GM19240 (cell line): Measurements from ENCODE around the gene NAV2.

Source experiments
- DNase-seq: peaks from one replicate; pipeline ENCODE4 v3.0.0; 2011; ENCODE audit warnings: low spot score; ENCODE audit not compliant: insufficient read length

The NAV2 gene, protein sequence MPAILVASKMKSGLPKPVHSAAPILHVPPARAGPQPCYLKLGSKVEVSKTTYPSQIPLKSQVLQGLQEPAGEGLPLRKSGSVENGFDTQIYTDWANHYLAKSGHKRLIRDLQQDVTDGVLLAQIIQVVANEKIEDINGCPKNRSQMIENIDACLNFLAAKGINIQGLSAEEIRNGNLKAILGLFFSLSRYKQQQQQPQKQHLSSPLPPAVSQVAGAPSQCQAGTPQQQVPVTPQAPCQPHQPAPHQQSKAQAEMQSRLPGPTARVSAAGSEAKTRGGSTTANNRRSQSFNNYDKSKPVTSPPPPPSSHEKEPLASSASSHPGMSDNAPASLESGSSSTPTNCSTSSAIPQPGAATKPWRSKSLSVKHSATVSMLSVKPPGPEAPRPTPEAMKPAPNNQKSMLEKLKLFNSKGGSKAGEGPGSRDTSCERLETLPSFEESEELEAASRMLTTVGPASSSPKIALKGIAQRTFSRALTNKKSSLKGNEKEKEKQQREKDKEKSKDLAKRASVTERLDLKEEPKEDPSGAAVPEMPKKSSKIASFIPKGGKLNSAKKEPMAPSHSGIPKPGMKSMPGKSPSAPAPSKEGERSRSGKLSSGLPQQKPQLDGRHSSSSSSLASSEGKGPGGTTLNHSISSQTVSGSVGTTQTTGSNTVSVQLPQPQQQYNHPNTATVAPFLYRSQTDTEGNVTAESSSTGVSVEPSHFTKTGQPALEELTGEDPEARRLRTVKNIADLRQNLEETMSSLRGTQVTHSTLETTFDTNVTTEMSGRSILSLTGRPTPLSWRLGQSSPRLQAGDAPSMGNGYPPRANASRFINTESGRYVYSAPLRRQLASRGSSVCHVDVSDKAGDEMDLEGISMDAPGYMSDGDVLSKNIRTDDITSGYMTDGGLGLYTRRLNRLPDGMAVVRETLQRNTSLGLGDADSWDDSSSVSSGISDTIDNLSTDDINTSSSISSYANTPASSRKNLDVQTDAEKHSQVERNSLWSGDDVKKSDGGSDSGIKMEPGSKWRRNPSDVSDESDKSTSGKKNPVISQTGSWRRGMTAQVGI (N-terminal part only)

DNA sequence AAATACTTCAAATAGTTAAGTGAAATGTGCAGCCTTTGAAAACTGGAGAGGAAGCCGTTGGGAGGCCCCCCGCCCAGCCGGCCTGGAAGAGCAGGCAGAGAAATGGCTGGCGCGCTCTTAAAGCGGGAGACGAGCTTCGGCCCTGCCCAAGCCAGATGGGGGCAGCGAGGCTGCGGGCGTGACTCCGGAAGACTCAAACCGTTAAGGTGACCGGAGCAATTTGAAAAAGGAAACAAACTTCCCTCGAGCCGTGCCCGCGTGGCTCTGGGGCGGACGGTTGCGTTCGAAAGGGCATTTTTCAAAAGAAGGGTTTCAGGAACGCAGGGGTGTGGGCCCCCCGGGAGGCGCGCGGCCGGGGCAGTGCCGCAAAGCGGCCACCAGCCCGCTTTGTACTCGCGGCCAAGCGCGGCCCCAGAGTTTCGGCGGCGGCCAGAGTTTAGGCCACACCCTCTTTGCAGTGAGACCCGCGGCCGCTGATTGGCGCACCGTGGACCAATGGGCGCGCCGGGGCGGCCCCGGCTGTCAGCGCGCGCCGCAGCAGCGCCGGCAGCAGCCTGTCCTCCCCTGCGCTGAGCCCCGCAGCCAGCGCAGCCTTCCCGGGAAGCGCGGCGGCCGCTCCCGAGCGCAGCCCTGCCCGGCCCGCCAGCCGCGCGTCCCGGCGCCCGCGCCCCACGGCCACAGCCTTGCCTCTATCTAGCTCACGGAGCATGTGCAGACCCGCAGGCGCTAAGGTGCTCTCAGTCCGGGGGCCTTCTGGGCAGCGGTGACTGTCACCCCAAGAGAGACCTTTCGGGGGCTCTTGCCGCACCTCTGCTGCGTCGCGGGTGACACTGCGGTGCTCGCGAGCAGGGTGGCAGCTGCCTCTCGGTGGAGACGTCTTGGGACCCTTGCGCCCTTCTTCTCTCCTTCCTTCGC, at the start of gene NAV2:
Gene NAV2 (plus strand): TSS at position 557 of the 915 bp plus-strand sequence. CDS start 859 bp downstream, outside the sequence.
- peak; percentile 71 for DNase-seq

DNA sequence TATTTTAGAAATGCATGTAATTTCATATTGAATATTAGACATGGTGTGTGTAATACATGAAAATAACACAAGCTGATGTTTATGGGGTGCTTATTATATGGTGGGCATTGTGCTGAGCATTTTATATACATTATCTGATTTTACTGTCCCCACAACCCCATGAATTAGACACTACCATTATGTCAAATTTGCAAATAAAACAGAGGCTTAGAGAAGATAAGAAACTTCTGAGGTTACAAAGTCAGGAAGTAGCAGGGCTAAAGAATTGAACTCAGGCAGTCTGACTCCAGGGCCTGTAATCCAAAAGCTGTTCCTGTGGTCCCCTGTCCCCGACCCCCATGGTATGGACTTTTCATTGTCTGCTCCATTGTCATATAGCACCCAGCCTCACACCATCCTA, 49.4 kb upstream of the NAV2 start:
- no peak for DNase-seq

DNA sequence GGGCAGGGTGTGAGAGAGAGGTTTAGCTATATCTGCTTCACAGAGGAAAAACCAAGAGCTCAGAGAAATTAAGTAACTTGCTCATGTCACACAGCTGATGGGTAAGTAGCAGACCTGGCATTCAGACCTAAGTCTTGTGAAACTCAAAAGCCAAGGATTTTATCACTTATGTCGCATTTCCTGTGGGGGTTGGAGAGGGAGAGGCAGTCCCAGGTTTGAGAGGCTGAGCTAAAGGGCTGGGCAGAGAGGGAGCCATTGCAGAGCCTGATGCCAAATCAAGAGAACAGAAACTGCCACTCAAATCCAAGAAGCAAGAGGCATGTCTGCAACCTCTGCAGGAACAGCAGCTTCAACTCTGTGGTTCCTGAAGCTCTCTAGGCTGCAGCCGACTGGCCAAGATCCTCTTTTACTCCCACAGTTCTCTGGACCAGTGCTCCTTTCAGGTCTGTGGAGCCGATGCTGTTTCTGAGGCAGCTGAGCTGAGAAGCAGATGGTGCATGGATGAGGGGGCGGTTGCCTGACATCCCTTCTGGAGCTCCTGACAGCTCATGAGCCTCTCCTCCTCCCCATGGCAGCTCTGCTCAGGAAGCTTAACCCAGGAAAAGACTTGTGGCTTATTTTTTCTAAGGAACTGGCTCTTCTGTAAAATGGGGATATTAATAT, 47.6 kb upstream of the NAV2 start:
- DNase-seq, result no peak

DNA sequence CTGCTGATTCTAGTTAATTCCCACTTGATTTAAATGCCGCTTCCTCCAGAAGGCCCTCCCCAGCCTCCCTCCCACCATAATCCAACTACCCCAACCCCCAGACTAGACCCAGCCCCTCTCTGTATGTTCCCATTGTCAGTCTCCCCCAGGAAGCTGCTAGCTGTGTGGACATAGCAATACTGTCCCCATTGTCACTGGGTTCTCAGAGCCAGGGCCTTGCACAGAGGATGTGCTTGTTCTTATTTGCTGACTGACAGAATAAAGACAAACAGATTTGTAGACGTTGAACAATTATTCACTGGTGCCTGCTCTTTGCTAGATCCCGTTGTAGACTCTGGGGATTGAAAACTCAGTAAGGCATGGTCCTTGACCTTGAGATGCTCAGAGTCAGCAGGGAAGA, 45.7 kb upstream of the NAV2 start:
- DNase-seq, result no peak

DNA sequence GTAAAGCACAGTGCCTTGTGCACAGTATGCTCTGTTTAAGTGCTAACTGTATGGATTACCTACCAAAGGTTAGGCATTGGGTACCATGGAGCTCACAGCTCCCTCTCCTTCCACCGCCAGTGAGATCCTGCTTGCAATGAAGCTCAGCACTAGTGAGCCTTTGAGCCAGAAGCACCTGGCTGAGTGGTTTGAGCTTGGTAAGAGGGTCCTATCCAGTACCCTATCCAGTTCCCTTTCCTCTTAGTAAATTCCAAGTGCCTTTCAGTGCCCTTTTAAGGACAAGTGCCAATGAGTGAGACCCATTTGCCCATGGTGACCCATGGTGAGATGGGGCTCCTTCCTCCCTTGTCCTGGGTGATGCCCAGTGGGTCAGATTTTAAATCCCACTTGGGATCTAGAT, 43.1 kb upstream of the NAV2 start:
- no peak for DNase-seq

DNA sequence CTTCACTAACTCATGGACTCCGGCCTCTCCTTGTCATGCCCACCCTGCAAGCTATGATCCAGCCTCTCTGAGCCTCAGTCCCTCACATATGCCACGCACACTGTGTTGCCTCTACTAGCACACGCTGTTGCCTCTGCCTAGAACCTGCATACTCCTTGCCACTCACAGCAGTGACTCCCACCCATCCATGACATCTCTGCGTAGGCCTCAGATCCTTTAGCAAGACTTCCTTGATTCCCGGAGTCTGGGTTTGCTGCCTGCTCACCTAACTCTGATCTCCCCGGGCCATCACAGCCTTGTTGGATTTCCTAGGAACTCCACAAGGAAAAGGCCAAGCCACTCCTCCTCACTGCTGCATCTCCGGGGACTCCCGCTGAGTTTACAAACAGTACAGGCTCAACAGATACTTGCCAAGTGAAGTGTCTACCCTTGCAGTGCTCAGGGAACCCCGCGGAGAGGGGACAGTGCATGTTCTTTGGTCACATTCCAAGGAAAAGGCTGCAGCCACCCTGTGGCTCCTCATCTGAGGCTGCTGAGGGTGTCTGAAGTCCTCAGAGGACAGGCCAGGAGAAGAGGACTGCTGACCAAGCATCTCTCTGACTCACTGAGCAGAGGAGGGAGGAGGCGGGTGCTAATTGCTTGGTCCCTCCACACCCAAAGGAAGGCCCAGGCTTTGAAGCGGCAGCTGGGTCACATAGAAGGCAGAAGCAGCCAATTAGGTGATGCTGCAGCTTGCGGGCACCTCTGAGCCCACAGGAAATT, 42.4 kb upstream of the NAV2 start:
- DNase-seq, result no peak

DNA sequence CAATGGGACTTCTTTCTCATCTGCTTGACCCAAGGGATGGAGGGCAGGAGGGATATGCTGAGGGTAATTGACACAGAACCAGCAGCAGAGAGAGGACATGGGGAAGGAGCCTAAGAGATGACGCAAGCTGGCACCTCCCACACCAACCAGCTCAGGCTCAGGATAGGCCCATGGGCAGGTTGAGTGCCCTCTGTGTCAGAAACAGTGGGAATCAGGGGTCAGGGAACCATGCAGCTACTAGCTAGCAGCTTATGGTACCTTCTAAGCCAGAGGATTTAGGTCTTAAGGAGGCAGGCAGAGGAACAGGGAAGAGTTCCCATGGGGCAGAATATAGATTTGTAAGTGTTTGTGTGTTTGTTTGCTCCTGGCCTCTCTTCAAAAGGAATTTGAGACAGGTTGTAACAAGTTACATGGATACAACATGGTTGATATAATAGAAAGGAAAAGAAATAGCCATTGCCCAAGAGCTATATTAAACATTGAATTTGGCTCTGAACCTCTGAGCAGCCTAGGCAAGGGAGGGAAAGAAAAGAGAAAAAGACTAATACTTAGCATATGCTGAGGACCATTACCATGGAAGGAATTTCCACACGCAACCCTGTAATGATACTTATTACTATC, 39.9 kb upstream of the NAV2 start:
- no peak for DNase-seq

DNA sequence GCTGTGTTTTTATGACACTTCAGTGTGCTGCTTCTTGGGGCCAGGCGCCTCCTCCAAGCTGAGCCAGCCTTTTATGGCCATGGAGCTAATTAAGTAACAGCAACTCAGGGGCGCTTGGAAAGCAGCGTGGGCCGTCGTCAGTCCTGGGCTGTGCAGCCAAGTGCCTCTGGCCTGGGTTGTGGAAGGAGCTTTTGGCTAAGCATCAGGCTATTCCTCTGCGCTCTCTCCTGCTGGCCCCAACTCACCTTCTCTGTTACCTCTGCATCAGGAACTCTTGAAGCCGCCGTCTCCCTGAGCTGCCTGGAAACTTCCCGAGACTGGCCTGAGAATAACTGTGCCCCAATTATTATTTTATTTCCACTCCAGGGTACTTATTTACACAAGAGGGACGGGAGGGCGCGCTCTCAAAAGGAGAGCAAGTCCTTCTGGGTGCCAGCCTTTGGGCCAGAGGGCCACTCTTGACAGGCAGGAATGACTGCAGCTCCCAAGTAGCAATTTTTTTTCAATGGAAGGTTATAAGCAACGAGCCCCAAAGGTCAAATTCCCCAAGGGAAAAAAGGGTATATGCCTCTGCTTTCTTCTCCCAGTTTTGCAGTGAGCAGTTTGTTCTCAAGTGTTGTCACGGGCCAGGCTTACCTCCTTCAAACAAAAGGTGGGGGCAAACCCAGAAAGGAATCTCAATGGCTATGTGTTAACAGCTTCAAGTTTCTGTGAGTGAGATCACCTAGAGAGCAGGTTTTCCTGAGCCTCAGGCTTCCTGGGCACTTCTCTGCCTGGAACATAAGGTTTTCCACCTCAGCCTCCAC, 38.5 kb upstream of the NAV2 start:
- no peak for DNase-seq

DNA sequence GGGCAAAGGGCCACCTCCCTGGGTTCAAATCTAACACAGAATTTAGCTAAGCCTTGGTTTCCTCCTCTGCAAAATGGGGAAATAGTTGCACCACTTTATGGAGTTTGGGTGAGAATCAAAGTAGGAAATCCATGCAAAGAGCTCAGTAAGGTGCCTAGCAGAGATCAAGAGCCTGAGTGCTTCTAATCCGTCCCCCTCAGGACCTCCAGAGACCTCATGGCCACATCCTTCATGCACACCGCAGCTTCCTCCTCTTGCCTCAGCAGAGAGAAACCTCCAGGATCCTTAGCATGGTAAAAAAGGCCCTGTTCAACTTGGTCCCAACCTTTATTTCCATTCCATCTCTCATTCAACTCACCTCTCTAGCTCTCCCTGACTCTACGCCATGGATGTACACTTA, 37.8 kb upstream of the NAV2 start:
- no peak for DNase-seq

DNA sequence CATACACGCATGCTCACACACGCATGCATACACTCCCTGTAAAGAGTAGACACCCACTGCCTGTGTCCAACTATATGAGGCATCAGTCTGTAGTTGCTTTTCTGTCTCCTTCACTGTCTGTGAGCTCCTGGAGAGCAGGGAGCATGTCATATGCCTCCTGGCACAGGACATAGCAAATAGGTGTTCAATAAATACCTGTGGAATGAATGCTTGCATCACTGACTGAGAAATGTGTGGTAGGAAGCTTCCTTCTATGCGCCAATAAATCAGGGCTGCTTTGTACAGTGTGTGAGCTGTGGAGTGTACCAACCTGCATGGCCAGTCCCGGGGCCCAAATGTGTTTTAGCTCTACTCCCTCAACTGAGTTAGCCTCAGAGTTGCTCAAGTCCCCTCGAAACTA, 37.2 kb upstream of the NAV2 start:
- no peak for DNase-seq

DNA sequence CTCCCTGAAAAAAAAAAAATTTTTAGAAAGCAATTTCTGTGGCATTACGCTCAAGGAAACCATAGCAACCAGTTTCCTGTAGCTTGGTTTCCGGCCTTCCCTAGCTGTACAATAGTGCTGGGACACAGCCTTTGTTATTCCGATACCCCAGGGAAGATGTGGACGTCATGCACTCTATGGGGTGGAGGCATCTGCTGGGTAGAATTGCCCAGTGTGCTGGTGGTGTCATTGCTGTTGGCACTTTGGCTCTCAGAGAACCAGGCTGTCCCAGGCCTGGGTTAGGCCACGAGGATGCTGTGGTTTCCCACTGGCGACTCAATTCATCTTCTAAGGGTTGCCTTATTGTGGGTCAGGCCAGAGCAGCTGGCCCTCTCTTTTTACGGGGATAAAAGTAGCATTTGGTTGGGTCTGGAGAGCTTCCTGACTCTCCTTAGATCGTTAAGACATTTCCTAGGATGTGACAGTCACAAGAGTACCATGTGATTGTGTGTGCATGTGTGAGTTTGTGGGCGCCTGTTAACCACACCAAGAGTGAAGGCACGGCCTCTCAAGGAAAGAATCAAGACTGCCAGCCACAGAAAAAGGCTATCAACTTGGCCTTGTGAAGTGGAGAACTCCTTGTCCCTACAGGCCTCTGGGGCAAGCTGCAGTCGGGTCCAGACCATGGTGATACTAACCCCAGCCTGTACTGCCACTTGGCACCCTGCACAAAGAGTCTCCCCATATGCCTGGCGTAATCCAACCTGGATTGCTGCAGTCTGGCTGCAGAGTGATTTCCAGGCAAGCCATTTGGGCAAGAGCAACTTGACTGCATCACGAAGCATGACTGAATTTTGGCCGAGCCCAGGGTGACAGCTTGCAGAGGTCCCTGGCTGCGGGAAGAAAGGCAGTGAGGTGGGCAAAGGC, 35.9 kb upstream of the NAV2 start:
- DNase-seq, result no peak

DNA sequence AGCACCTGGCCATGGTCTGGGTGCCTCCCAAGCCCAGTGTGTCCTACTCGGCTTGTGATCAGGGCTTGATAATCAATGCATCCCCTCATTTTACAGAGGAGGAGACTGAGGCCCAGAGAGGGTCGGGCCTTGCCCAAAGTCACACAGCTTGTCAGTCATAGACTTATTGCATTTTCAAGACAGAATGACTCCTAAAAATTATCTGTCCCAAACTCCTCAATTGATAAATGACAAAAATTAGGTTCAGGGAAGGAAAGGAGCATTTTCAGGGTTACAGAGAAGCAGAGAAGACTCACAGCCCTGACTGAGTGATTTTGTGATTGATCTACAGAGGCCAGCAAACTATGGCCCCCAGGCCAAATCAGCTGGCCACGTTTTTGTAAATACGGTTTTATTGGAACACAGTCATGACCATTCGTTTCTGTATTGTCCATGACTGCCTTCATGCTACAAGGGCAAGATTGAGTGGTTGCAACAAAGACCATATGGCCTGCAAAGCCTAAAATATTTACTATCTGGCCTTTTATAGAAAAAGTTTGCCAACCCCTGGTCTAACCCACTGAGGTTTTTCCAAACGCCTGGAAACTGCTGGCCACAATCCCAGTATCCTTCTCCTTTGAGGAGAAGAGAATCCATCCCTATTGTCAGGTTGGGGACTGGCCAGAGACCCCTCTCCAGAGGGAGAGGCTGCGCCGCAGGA, 35.1 kb upstream of the NAV2 start:
- DNase-seq, result no peak

DNA sequence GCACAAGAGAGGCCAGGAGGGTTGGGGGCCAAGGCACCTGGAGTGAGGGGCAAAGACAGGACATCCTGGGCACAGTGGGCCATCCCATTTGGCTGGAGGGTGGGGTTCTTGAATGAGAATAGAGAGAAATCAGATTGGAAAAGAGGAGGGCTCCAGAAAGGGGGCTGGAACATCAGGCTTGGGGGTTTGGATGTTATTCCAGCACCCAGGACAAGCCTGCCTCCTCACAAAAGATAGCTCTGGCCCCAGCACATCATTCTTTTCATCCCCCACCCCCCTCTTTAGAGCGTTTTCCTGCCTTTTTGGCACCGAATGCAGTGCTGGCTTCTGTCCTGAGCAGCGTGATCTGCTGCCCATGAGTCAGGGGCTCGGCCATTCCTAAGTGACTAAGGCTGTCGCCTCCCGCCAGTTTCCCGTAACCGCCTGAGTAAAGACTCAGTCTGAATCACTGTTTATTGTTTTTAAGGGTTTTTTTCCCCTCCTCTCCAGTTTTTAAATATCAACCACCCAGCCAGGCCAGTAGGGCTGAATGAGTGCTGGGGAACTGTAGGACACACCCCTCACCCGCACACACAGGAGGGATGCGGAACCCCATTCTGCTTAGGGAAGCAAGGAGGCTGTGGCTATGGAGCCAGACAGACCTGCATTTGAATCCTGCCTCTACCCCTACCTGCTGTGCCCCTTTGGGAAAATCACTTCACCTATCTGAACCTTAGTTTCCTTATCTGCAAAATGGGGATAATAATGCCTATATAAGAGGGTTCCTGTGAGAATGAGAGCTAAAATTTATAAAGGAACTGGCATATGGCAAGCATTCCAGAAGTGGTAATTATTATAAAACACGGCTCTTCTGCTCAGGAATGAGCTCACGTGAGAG, 32.4 kb upstream of the NAV2 start:
- no peak for DNase-seq

DNA sequence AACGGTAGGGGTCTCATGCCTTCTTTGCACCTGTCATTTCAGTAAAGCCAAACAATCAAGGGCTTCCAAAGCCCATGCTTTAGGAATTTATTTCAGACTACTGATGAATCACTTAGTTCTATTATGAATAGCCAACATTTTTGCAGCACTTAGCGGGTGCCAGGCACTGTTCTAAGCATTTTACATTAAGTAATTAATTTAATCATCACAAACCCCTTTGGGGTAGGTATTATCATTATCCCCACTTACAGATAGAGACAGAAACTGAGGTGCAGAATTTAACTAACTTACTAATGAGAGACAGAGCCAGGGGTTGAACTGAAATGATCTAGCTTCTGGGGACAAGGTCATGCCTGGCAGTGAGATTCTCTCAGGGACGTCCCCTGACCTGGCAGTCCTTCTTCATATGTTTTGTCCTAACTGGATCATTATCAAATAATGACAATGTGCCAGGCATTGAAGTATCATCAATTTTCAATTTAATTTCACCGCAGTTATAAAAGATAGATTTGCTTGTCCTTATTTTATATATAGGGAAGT, 31.7 kb upstream of the NAV2 start:
- no peak for DNase-seq

DNA sequence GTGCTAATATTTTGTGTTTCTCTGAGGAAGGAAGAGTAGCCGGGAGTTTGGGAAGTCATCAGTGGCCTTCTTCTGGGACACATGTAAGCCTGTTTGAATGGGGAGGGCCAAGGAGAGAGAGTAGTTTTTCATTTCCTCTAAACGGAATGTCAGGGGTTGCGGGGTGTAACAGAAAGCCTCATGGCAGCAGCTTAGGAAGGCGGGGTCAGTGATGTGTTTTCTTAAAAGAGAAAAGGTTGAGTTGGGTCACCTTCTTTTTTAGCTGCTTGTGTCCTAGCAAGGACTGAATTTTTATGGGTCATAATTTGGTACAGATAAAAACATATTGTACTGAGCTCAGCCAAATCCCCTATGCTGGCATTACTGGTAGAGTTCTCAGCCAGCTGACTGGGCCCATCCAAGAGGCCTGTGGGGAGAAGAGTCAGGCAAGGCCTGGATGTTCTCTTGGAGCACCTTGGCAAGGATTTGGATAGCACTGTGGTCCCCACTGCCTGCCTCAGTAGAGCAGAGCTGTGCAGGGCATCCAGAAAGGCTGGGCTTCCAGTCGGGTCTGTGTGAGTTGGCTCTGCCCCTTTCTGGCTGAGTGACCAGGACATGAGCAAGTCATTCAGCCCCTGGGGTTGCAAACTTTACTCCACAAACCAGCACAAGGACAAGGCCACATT, 29.4 kb upstream of the NAV2 start:
- DNase-seq, result no peak
